NOMO-1 treated with DMSO at 0.1 percent for 48 hours (cell line): Measurements from ENCODE around the gene PTPMT1.

Experiments used
- DNase-seq: peaks from one replicate; lab custom pipeline; 2025; ENCODE audit not compliant: unreplicated experiment; lab: John Stamatoyannopoulos, UW

PTPMT1 gene

DNA sequence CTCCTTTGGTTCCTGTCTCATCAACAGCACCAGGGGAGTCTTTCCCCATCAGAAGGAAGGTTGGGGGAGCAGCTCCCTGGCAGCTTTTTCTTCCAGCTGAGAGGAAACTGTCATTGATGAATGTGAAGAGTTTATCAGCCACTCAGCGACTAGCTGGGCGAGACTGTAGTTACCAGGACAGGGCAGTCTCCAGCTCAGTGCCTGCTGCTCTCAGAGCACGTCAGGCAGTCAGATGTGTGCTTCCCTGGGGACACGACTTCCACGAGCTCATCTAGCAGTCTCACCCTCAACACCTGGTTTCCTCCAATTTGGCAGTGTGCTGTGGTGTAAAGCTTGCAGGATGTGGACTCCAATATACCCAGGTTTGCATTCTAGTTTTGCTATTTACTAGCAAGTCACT is 41.3 kb downstream of the PTPMT1 start:
- DNase-seq, result no peak

DNA sequence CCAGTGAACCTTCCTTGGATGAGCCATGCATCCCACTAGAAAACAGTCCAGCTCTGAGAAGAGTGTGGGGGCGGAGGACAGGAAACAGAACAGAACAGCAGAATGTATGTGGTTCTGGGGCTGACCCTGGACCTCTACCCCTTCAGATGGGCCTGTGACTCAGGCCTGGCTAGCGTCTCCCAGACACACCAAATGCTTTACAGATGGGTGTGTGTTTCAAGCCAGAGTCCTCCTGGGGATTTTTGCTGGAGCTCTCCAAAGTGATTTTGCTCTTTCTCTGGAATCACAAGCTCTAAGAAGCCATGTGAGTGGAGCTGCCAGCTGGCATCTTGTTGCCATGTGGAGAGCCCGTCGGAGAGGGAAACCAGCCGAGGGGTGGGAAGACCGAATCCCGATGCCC is 42.0 kb downstream of the PTPMT1 start:
- DNase-seq, result no peak

GRCh38 chr11:47609675-47610074 is 44.3 kb downstream of the PTPMT1 start:
- DNase-seq, result no peak

DNA sequence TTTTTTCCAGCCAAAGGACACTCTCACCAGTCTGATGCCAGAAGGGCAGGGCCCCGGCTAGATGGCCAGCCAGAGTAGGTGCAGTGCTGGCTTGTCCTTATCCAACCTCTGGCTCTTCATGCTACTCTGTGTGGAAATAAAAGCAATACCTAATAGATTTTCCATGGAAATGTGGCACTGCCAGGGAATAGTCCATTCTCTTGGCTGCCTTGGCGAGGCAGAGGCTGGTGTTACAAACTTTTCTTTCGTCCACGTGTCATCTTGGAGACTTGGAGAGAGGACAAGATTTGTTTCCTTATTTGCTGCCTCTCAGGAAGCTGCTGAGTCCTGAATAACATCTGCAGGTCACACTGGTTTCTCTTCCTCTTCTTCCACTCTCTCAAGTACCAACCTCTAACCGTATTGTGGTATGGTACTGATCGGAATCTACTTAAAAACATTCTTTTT is 46.0 kb downstream of the PTPMT1 start:
- DNase-seq, result peak; percentile 96

GRCh38 chr11:47615249-47615648 is 49.9 kb downstream of the PTPMT1 start:
- no peak for DNase-seq

GRCh38 chr11:47616726-47617416 is 51.5 kb downstream of the PTPMT1 start:
- peak; percentile 76 for DNase-seq

GRCh38 chr11:47617417-47617809 is 52.0 kb downstream of the PTPMT1 start:
- no peak for DNase-seq

DNA sequence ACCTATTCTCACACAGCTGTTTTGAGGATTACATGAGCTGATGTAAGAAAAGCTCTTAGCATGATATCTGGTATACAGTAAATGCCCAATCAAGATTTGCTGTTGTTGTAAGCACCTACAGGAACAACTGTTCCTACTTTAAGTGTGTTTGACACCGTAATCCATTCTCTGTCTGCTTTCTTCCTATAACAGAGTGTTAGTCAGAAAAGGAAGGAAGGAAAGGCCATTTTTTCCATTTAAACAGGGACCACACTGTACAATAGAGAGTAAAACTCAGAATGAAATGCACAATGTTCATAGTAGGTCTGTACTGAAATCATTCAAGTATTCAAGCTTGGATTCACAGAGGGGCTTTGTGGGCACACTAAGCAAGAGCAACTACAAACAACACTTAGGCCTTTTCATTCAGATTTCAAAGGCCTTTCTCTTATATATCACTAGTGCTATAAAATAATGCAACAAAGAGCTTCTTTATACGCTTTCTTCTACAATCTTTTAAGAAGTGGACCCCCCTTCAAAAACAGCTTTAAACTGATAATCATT is 55.5 kb downstream of the PTPMT1 start:
- no peak for DNase-seq
